Endothelial cell of umbilical vein (primary cell): ENCODE data around the gene TBC1D10B. TPM values are rescaled to one million over a fixed set of nuclear protein-coding genes. Genes with fewer than 3 reads are reported as not detected.
A peak's percentile ranks its signal among the peaks of the same experiment; 100 is the strongest.

Experiments
- BruUV-seq: library from RNA; stranded (reverse); fragments of 400-500 nt; replicated peaks from 2 replicates; lab custom pipeline; 2021; lab: Mats Ljungman, UMichigan
- CTCF ChIA-PET: fragments of 300-600, 350-600 bp; sonication (Branson Sonifier 250); formaldehyde crosslinking; loops from one replicate; lab custom pipeline; 2021; ENCODE audit warnings: antibody characterized with exemption, inconsistent platforms; lab: Charles Lee
- POLR2A ChIA-PET: fragments of 300-600, 350-600 bp; sonication (Branson Sonifier 250); formaldehyde crosslinking; loops from one replicate; lab custom pipeline; 2021; ENCODE audit warnings: antibody characterized with exemption, inconsistent platforms; lab: Charles Lee
- DNase-seq: peaks from one replicate; pipeline ENCODE4 v3.0.0-alpha.2; 2011; ENCODE audit warnings: low read depth, low spot score
- FAIRE-seq: peaks from 2 replicates; lab custom pipeline; 2011; peaks lifted over from hg19 to GRCh38; lab: Jason Lieb, UNC
- H2AFZ ChIP-seq: 2 replicates; pipeline ENCODE4 v1.6.0; 2012; ENCODE audit warnings: low read depth, low read length, control low read depth, inconsistent platforms
- H3K27ac ChIP-seq: 2 replicates; pipeline ENCODE4 v1.5.1; 2011; ENCODE audit warnings: low read depth, mild to moderate bottlenecking, control low read depth, low read length, moderate library complexity; ENCODE audit not compliant: insufficient read depth
- H3K27me3 ChIP-seq, 2 experiments: 2 replicates each; pipeline versions ENCODE4 v1.6.0 to v1.6.1; 2011; ENCODE audit warnings: low read length in 2 of 2, mixed read lengths in 1 of 2; ENCODE audit not compliant: control insufficient read depth in 2 of 2, insufficient read depth in 2 of 2
- H3K36me3 ChIP-seq, 2 experiments: 2 replicates in 1 of 2; 3 replicates in 1 of 2; pipeline ENCODE4 v1.5.1; 2011; ENCODE audit warnings: low read length in 2 of 2, mild to moderate bottlenecking in 1 of 2, moderate library complexity in 1 of 2; ENCODE audit not compliant: control insufficient read depth in 2 of 2, insufficient read depth in 2 of 2; ENCODE audit errors: extremely low read depth in 1 of 2
- H3K4me1 ChIP-seq: 3 replicates; pipeline ENCODE4 v1.5.1; 2011; ENCODE audit warnings: mild to moderate bottlenecking, low read length; ENCODE audit not compliant: control insufficient read depth, insufficient read depth; ENCODE audit errors: extremely low read depth
- H3K4me2 ChIP-seq: 2 replicates; pipeline ENCODE4 v1.6.1; 2011; ENCODE audit warnings: low read length, control low read depth, mixed read lengths; ENCODE audit not compliant: insufficient read depth
- H3K4me3 ChIP-seq, 3 experiments: fragments of 200-600 bp in 1 of 3; sonication (generic), shearing (Covaris generic) in 1 of 3; replicated peaks in 1 of 3; 2 replicates each; pipeline ENCODE4 v1.5.1; 2011 to 2016; ENCODE audit warnings: control low read depth in 3 of 3, low read length in 3 of 3, mild to moderate bottlenecking in 2 of 3, inconsistent platforms in 1 of 3, low read depth in 1 of 3, moderate library complexity in 1 of 3; ENCODE audit not compliant: insufficient read depth in 1 of 3
- H3K79me2 ChIP-seq: 2 replicates; pipeline ENCODE4 v1.6.0; 2012; ENCODE audit warnings: low read length, inconsistent platforms; ENCODE audit not compliant: control insufficient read depth, insufficient read depth
- H3K9ac ChIP-seq: replicated peaks from 2 replicates; pipeline ENCODE3; 2011; ENCODE audit warnings: low read length, control low read depth; ENCODE audit not compliant: insufficient read depth; ENCODE audit errors: extremely low read depth
- H3K9me1 ChIP-seq: replicated peaks from 3 replicates; pipeline ENCODE4 v1.6.0; 2011; ENCODE audit warnings: mild to moderate bottlenecking, low read length; ENCODE audit not compliant: control insufficient read depth, insufficient read depth; ENCODE audit errors: extremely low read depth
- H3K9me3 ChIP-seq: replicated peaks from 2 replicates; pipeline ENCODE4 v1.5.1; 2012; ENCODE audit warnings: low read length, inconsistent platforms; ENCODE audit not compliant: control insufficient read depth, insufficient read depth
- H4K20me1 ChIP-seq: replicated peaks from 2 replicates; pipeline ENCODE3; 2011; ENCODE audit warnings: mild to moderate bottlenecking, low read length; ENCODE audit not compliant: control insufficient read depth, insufficient read depth; ENCODE audit errors: extremely low read depth
- EZH2 ChIP-seq: IDR thresholded peaks from 2 replicates; pipeline ENCODE4 v1.6.1; 2012; ENCODE audit warnings: borderline replicate concordance, low read depth, mild to moderate bottlenecking, moderate library complexity, low read length, inconsistent platforms; ENCODE audit not compliant: severe bottlenecking
- FOS ChIP-seq: IDR thresholded peaks from 2 replicates; pipeline ENCODE4 v1.6.1; 2011; ENCODE audit warnings: mild to moderate bottlenecking, low read length, moderate library complexity, borderline replicate concordance; ENCODE audit not compliant: insufficient read depth
- GATA2 ChIP-seq: IDR thresholded peaks from 2 replicates; pipeline ENCODE4 v1.7.0; 2011; ENCODE audit warnings: low read depth, mild to moderate bottlenecking, moderate library complexity, mixed read lengths, low read length; ENCODE audit not compliant: insufficient read length, insufficient read depth
- JUN ChIP-seq: IDR thresholded peaks from 2 replicates; pipeline ENCODE4 v1.6.1; 2011; ENCODE audit warnings: borderline replicate concordance, low read depth; ENCODE audit not compliant: insufficient read length, insufficient read depth
- MYC ChIP-seq: IDR thresholded peaks from one replicate; pipeline ENCODE4 v1.6.1; 2011; ENCODE audit warnings: mild to moderate bottlenecking, low read depth, low read length
- POLR2A ChIP-seq: IDR thresholded peaks from 2 replicates; pipeline ENCODE4 v1.6.1; 2012; ENCODE audit warnings: low read depth, mild to moderate bottlenecking, control low read depth, low read length
- POLR2AphosphoS5 ChIP-seq: IDR thresholded peaks from 2 replicates; pipeline ENCODE4 v1.6.1; 2012; ENCODE audit warnings: low read depth, mild to moderate bottlenecking, control low read depth, low read length, moderate library complexity; ENCODE audit not compliant: insufficient read depth
- dilution Hi-C: fragments of 300-500 bp; cut with MboI; formaldehyde crosslinking; loops from one replicate; pipeline ENCODE4 v1.15.0; 2019; ENCODE audit warnings: low sequenced_read_pairs; ENCODE audit not compliant: extremely low pct_ligation_motif_present
- intact Hi-C: fragments of 100-400 bp; cut with micrococcal nuclease; formaldehyde crosslinking; loops from one replicate; pipeline ENCODE4 v1.10.0; 2022
- polyA plus RNA-seq, 4 experiments: library from polyadenylated mRNA; depleted of rRNA in 3 of 4; stranded (reverse) in 3 of 4; unstranded in 1 of 4; fragments of >200 nt; gene quantifications; 2 replicates each; pipeline versions ENCODE4 v1.2.1 to v1.2.3, GENCODE V29; 2011 to 2012; ENCODE audit warnings: missing spikeins in 1 of 4
- total RNA-seq: library from RNA; stranded (reverse); gene quantifications from 2 replicates; pipeline ENCODE4 v1.2.3, GENCODE V29; 2021
- TF ChIP-seq, protein P1 (sequence below), 2 donors: IDR thresholded peaks; 1 replicate in 1 of 2; 2 replicates in 1 of 2; pipeline ENCODE4 v1.5.1; 2011; ENCODE audit warnings: low read length in 2 of 2, mild to moderate bottlenecking in 2 of 2, moderate library complexity in 2 of 2, control low read depth in 1 of 2, inconsistent platforms in 1 of 2, low read depth in 1 of 2; ENCODE audit not compliant: insufficient read depth in 1 of 2; ENCODE audit errors: extremely low read depth in 1 of 2
- TF ChIP-seq, protein P2 (sequence below): IDR thresholded peaks from 2 replicates; pipeline ENCODE4 v1.6.1; 2011; ENCODE audit not compliant: insufficient read depth, insufficient read length

TBC1D10B gene
- total and polyA plus RNA-seq, 2 donors (not counting 3 experiments of a cell fraction or from before 2014, with no cell fraction given), result 37.0 to 63.0 TPM

DNA sequence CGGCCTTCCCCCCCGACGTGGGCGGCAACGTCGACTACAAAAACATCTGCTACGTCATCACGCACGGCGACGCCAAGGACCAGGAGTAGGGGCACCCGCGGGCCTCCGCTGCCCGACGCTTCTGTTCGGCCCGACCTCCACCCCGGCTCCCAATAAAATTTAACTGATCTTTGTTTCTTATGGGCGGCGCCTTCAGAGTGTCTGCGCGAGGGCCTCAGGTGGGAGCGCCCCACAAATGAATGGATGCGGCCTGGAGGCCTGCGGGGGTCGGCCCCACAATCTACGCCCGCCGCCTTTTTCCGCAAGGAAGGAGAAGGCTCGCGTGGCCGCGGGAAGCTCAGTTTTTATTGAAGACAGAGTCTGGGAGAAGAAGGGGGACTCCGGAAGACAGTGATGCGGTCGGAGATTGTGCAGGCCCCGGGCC, 7.5 kb upstream of the TBC1D10B start:
- dilution Hi-C loops, result no loop called here
- Histone ChIP-seq H2AFZ (peak overlapping the region; percentile 61), H4K20me1 (no peaks in the 10 kb centered on the region), H3K4me2 (peak overlapping the region; percentile 83), H3K9me1 (no peaks in the 10 kb centered on the region), H3K36me3 (no peaks in the 10 kb centered on the region), H3K4me1 (peaks cover 12% of the 10 kb centered on the region), H3K4me3 (peak overlapping the region; percentile 26 to 49 (median 49)), H3K27ac (peak overlapping the region; percentile 98), H3K9ac (peak overlapping the region; percentile 92), H3K9me3 (no peaks in the 10 kb centered on the region), H3K79me2 (no peaks in the 10 kb centered on the region), H3K27me3 (no peaks in the 10 kb centered on the region)
- DNase-seq, result peak; percentile 92
- intact Hi-C loops, result loop anchor here (1.0 kb wide), 3 partner anchors 8 to 22 kb away; partner anchors contain the start of genes TBC1D10B and ZNF48
- BruUV-seq, result TSS peak; percentile 80
- TF ChIP-seq POLR2A, result peak; percentile 53
- TF ChIP-seq JUN, result no peak
- TF ChIP-seq EZH2, result no peak
- TF ChIP-seq, protein P1, sequence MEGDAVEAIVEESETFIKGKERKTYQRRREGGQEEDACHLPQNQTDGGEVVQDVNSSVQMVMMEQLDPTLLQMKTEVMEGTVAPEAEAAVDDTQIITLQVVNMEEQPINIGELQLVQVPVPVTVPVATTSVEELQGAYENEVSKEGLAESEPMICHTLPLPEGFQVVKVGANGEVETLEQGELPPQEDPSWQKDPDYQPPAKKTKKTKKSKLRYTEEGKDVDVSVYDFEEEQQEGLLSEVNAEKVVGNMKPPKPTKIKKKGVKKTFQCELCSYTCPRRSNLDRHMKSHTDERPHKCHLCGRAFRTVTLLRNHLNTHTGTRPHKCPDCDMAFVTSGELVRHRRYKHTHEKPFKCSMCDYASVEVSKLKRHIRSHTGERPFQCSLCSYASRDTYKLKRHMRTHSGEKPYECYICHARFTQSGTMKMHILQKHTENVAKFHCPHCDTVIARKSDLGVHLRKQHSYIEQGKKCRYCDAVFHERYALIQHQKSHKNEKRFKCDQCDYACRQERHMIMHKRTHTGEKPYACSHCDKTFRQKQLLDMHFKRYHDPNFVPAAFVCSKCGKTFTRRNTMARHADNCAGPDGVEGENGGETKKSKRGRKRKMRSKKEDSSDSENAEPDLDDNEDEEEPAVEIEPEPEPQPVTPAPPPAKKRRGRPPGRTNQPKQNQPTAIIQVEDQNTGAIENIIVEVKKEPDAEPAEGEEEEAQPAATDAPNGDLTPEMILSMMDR (IDR thresholded peaks at IDR 0.05; ENCODE audit: extremely low read depth in 1 of 2, insufficient read depth in 1 of 2, low read depth in 1 of 2, low read length in 2 of 2), result no peak
- TF ChIP-seq GATA2, result peak; percentile 42
- no peak for TF ChIP-seq MYC
- TF ChIP-seq POLR2AphosphoS5, result no peak
- TF ChIP-seq, protein P2, sequence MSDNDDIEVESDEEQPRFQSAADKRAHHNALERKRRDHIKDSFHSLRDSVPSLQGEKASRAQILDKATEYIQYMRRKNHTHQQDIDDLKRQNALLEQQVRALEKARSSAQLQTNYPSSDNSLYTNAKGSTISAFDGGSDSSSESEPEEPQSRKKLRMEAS, result peak; percentile 54
- no peak for TF ChIP-seq FOS
- ChIA-PET CTCF (interaction anchor here (0.9 to 2.0 kb wide), 7 partner anchors 9 to 40 kb away, joined by 3 to 11 read pairs (median 6); partner anchors contain the start of gene ZNF48), POLR2A (interaction anchor here (0.8 to 1.5 kb wide), 2 partner anchors 18 to 22 kb away, joined by 4 to 5 read pairs; partner anchors contain the start of gene ZNF48)
- FAIRE-seq, result no peak
